HEK293T (cell line): ENCODE data around the gene TSPAN7.

ENCODE experiments used
- ARNT ChIP-seq: fragments of 450-650 bp; IDR thresholded peaks from 2 replicates; pipeline ENCODE4 v1.6.1; 2017; ENCODE audit warnings: mild to moderate bottlenecking
- CTBP1 ChIP-seq: fragments of 450-650 bp; IDR thresholded peaks from 2 replicates; pipeline ENCODE4 v1.6.1; 2016; ENCODE audit warnings: borderline replicate concordance
- FOXA1 ChIP-seq: fragments of 450-650 bp; IDR thresholded peaks from 2 replicates; pipeline ENCODE4 v1.6.1; 2016; ENCODE audit warnings: mild to moderate bottlenecking
- FOXK2 ChIP-seq: fragments of 450-650 bp; IDR thresholded peaks from 2 replicates; pipeline ENCODE4 v1.6.1; 2016; ENCODE audit warnings: mild to moderate bottlenecking
- FOXM1 ChIP-seq: fragments of 450-650 bp; IDR thresholded peaks from 2 replicates; pipeline ENCODE4 v1.6.1; 2017; ENCODE audit warnings: mild to moderate bottlenecking, borderline replicate concordance
- L3MBTL2 ChIP-seq: fragments of 450-650 bp; conservative IDR thresholded peaks from 2 replicates; pipeline ENCODE4 v1.6.1; 2016; ENCODE audit warnings: mild to moderate bottlenecking
- LEF1 ChIP-seq: fragments of 450-650 bp; IDR thresholded peaks from 2 replicates; pipeline ENCODE4 v1.6.1; 2017; ENCODE audit warnings: mild to moderate bottlenecking, borderline replicate concordance
- SP1 ChIP-seq: fragments of 450-650 bp; IDR thresholded peaks from 2 replicates; pipeline ENCODE4 v1.6.1; 2017
- TARDBP ChIP-seq: fragments of 450-650 bp; IDR thresholded peaks from 2 replicates; pipeline ENCODE4 v1.6.1; 2016
- ZNF384 ChIP-seq: fragments of 450-650 bp; IDR thresholded peaks from 2 replicates; pipeline ENCODE4 v1.6.1; 2016
- TF ChIP-seq, protein P1 (sequence below): fragments of 450-650 bp; IDR thresholded peaks from 2 replicates; pipeline ENCODE4 v1.6.1; 2016

GRCh38 chrX:38672646-38673045, 111.3 kb downstream of the TSPAN7 start:
- TF ChIP-seq, protein P1, sequence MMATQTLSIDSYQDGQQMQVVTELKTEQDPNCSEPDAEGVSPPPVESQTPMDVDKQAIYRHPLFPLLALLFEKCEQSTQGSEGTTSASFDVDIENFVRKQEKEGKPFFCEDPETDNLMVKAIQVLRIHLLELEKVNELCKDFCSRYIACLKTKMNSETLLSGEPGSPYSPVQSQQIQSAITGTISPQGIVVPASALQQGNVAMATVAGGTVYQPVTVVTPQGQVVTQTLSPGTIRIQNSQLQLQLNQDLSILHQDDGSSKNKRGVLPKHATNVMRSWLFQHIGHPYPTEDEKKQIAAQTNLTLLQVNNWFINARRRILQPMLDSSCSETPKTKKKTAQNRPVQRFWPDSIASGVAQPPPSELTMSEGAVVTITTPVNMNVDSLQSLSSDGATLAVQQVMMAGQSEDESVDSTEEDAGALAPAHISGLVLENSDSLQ = no peak
- TF ChIP-seq FOXM1 (no peak), ARNT (no peak), SP1 (no peak), CTBP1 (no peak), FOXK2 (no peak), LEF1 (no peak), FOXA1 (no peak), L3MBTL2 (no peak), TARDBP (no peak), ZNF384 (no peak)
